Endothelial cell of umbilical vein (primary cell): Measurements from ENCODE around the gene IFT57. TPM values are rescaled to one million over a fixed set of nuclear protein-coding genes. Genes with fewer than 3 reads are reported as not detected.
A peak's percentile ranks its signal among the peaks of the same experiment; 100 is the strongest.

Experiments used
- BruUV-seq: library from RNA; stranded (reverse); fragments of 400-500 nt; replicated peaks from 2 replicates; lab custom pipeline; 2021; lab: Mats Ljungman, UMichigan
- CTCF ChIA-PET: fragments of 300-600, 350-600 bp; sonication (Branson Sonifier 250); formaldehyde crosslinking; loops from one replicate; lab custom pipeline; 2021; ENCODE audit warnings: antibody characterized with exemption, inconsistent platforms; lab: Charles Lee
- POLR2A ChIA-PET: fragments of 300-600, 350-600 bp; sonication (Branson Sonifier 250); formaldehyde crosslinking; loops from one replicate; lab custom pipeline; 2021; ENCODE audit warnings: antibody characterized with exemption, inconsistent platforms; lab: Charles Lee
- DNase-seq: peaks from one replicate; pipeline ENCODE4 v3.0.0-alpha.2; 2011; ENCODE audit warnings: low read depth, low spot score
- FAIRE-seq: peaks from 2 replicates; lab custom pipeline; 2011; peaks lifted over from hg19 to GRCh38; lab: Jason Lieb, UNC
- H2AFZ ChIP-seq: 2 replicates; pipeline ENCODE4 v1.6.0; 2012; ENCODE audit warnings: low read depth, low read length, control low read depth, inconsistent platforms
- H3K27ac ChIP-seq: 2 replicates; pipeline ENCODE4 v1.5.1; 2011; ENCODE audit warnings: low read depth, mild to moderate bottlenecking, control low read depth, low read length, moderate library complexity; ENCODE audit not compliant: insufficient read depth
- H3K27me3 ChIP-seq, 2 experiments: 2 replicates each; pipeline versions ENCODE4 v1.6.0 to v1.6.1; 2011; ENCODE audit warnings: low read length in 2 of 2, mixed read lengths in 1 of 2; ENCODE audit not compliant: control insufficient read depth in 2 of 2, insufficient read depth in 2 of 2
- H3K36me3 ChIP-seq, 2 experiments: 2 replicates in 1 of 2; 3 replicates in 1 of 2; pipeline ENCODE4 v1.5.1; 2011; ENCODE audit warnings: low read length in 2 of 2, mild to moderate bottlenecking in 1 of 2, moderate library complexity in 1 of 2; ENCODE audit not compliant: control insufficient read depth in 2 of 2, insufficient read depth in 2 of 2; ENCODE audit errors: extremely low read depth in 1 of 2
- H3K4me1 ChIP-seq: 3 replicates; pipeline ENCODE4 v1.5.1; 2011; ENCODE audit warnings: mild to moderate bottlenecking, low read length; ENCODE audit not compliant: control insufficient read depth, insufficient read depth; ENCODE audit errors: extremely low read depth
- H3K4me2 ChIP-seq: 2 replicates; pipeline ENCODE4 v1.6.1; 2011; ENCODE audit warnings: low read length, control low read depth, mixed read lengths; ENCODE audit not compliant: insufficient read depth
- H3K4me3 ChIP-seq, 3 experiments: fragments of 200-600 bp in 1 of 3; sonication (generic), shearing (Covaris generic) in 1 of 3; replicated peaks in 1 of 3; 2 replicates each; pipeline ENCODE4 v1.5.1; 2011 to 2016; ENCODE audit warnings: control low read depth in 3 of 3, low read length in 3 of 3, mild to moderate bottlenecking in 2 of 3, inconsistent platforms in 1 of 3, low read depth in 1 of 3, moderate library complexity in 1 of 3; ENCODE audit not compliant: insufficient read depth in 1 of 3
- H3K79me2 ChIP-seq: 2 replicates; pipeline ENCODE4 v1.6.0; 2012; ENCODE audit warnings: low read length, inconsistent platforms; ENCODE audit not compliant: control insufficient read depth, insufficient read depth
- H3K9ac ChIP-seq: replicated peaks from 2 replicates; pipeline ENCODE3; 2011; ENCODE audit warnings: low read length, control low read depth; ENCODE audit not compliant: insufficient read depth; ENCODE audit errors: extremely low read depth
- H3K9me1 ChIP-seq: replicated peaks from 3 replicates; pipeline ENCODE4 v1.6.0; 2011; ENCODE audit warnings: mild to moderate bottlenecking, low read length; ENCODE audit not compliant: control insufficient read depth, insufficient read depth; ENCODE audit errors: extremely low read depth
- H3K9me3 ChIP-seq: replicated peaks from 2 replicates; pipeline ENCODE4 v1.5.1; 2012; ENCODE audit warnings: low read length, inconsistent platforms; ENCODE audit not compliant: control insufficient read depth, insufficient read depth
- H4K20me1 ChIP-seq: replicated peaks from 2 replicates; pipeline ENCODE3; 2011; ENCODE audit warnings: mild to moderate bottlenecking, low read length; ENCODE audit not compliant: control insufficient read depth, insufficient read depth; ENCODE audit errors: extremely low read depth
- FOS ChIP-seq: IDR thresholded peaks from 2 replicates; pipeline ENCODE4 v1.6.1; 2011; ENCODE audit warnings: mild to moderate bottlenecking, low read length, moderate library complexity, borderline replicate concordance; ENCODE audit not compliant: insufficient read depth
- GATA2 ChIP-seq: IDR thresholded peaks from 2 replicates; pipeline ENCODE4 v1.7.0; 2011; ENCODE audit warnings: low read depth, mild to moderate bottlenecking, moderate library complexity, mixed read lengths, low read length; ENCODE audit not compliant: insufficient read length, insufficient read depth
- POLR2A ChIP-seq: IDR thresholded peaks from 2 replicates; pipeline ENCODE4 v1.6.1; 2012; ENCODE audit warnings: low read depth, mild to moderate bottlenecking, control low read depth, low read length
- dilution Hi-C: fragments of 300-500 bp; cut with MboI; formaldehyde crosslinking; loops from one replicate; pipeline ENCODE4 v1.15.0; 2019; ENCODE audit warnings: low sequenced_read_pairs; ENCODE audit not compliant: extremely low pct_ligation_motif_present
- intact Hi-C: fragments of 100-400 bp; cut with micrococcal nuclease; formaldehyde crosslinking; loops from one replicate; pipeline ENCODE4 v1.10.0; 2022
- polyA plus RNA-seq, 4 experiments: library from polyadenylated mRNA; depleted of rRNA in 3 of 4; stranded (reverse) in 3 of 4; unstranded in 1 of 4; fragments of >200 nt; gene quantifications; 2 replicates each; pipeline versions ENCODE4 v1.2.1 to v1.2.3, GENCODE V29; 2011 to 2012; ENCODE audit warnings: missing spikeins in 1 of 4
- total RNA-seq: library from RNA; stranded (reverse); gene quantifications from 2 replicates; pipeline ENCODE4 v1.2.3, GENCODE V29; 2021
- TF ChIP-seq, protein P1 (sequence below): IDR thresholded peaks from 2 replicates; pipeline ENCODE4 v1.6.1; 2011; ENCODE audit not compliant: insufficient read depth, insufficient read length

Gene IFT57
- total and polyA plus RNA-seq, 2 donors (not counting 3 experiments of a cell fraction or from before 2014, with no cell fraction given): 15.2 to 25.1 TPM

DNA sequence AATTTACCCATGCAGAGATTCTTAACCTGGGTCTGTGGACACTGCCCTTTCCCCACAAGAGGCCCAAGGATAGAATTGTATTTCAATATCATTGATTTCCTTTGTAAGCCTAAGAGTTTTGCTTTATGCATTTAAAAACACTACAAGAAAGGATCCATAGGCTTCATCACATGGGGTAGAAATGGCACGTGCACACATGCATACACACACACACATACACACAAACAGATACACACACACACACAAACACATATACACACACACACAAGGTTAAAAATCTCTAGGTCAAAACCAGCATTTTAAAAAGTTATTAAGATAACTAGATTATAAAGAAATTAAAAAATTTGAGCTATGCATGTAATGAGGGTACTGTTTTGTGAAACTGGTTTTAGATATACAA lies 95.9 kb downstream of the IFT57 start:
- no TSS peak for BruUV-seq
- H3K79me2 ChIP-seq: no peaks in the 10 kb centered on the region
- no peak overlapping the region for H3K9ac ChIP-seq
- ChIA-PET POLR2A (no interaction called here), CTCF (interaction anchor here (1.1 to 1.4 kb wide), 3 partner anchors 27 to 351 kb away, joined by 3 to 6 read pairs (median 3); no protein-coding TSS in a partner anchor)
- H3K36me3 ChIP-seq: no peaks in the 10 kb centered on the region
- no peak overlapping the region for H3K4me2 ChIP-seq
- H2AFZ ChIP-seq: no peak overlapping the region
- H3K9me3 ChIP-seq: no peaks in the 10 kb centered on the region
- intact Hi-C loops: no loop called here
- dilution Hi-C loops: no loop called here
- no peak for DNase-seq
- peaks cover 0 to 3% of the 10 kb centered on the region in 2 experiments for H3K27me3 ChIP-seq
- TF ChIP-seq, protein P1, sequence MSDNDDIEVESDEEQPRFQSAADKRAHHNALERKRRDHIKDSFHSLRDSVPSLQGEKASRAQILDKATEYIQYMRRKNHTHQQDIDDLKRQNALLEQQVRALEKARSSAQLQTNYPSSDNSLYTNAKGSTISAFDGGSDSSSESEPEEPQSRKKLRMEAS: no peak
- no peak for TF ChIP-seq FOS
- H3K4me1 ChIP-seq: peaks cover 27% of the 10 kb centered on the region
- H3K9me1 ChIP-seq: no peaks in the 10 kb centered on the region
- H4K20me1 ChIP-seq: no peaks in the 10 kb centered on the region
- no peak overlapping the region for H3K4me3 ChIP-seq
- FAIRE-seq: no peak
- H3K27ac ChIP-seq: no peak overlapping the region

GRCh38 chr3:108125550-108126071 lies 96.6 kb downstream of the IFT57 start:
- dilution Hi-C loops: no loop called here
- peak; percentile 97 for DNase-seq

More at GRCh38 chr3:108125550-108126071, 96.6 kb downstream of the IFT57 start:
- Histone ChIP-seq H4K20me1 (no peaks in the 10 kb centered on the region), H3K36me3 (no peaks in the 10 kb centered on the region), H3K9me1 (no peaks in the 10 kb centered on the region), H2AFZ (no peak overlapping the region), H3K4me1 (peaks cover 19% of the 10 kb centered on the region), H3K9ac (no peak overlapping the region), H3K27me3 (peaks cover 0 to 3% of the 10 kb centered on the region in 2 experiments), H3K27ac (peak overlapping the region; percentile 19), H3K9me3 (no peaks in the 10 kb centered on the region), H3K79me2 (no peaks in the 10 kb centered on the region), H3K4me2 (no peak overlapping the region), H3K4me3 (no peak overlapping the region)
- ChIA-PET POLR2A (no interaction called here), CTCF (interaction anchor here (1.0 to 1.4 kb wide), 4 partner anchors 27 to 352 kb away, joined by 3 to 6 read pairs (median 4); no protein-coding TSS in a partner anchor)
- intact Hi-C loops: loop anchor here (1.0 kb wide), 1 partner anchor 34 kb away; the partner anchor contains the start of gene CD47
- peak; percentile 74 for FAIRE-seq
- no TSS peak for BruUV-seq
- TF ChIP-seq GATA2 (peak; percentile 19), POLR2A (no peak)
